H54 (cell line): ENCODE results near the gene PLAGL2.

ENCODE experiments used
- DNase-seq: peaks from one replicate; pipeline ENCODE4 v3.0.0; 2011; ENCODE audit warnings: low spot score, mixed read lengths; ENCODE audit not compliant: insufficient read length
- FAIRE-seq: peaks from 3 replicates; lab custom pipeline; 2011; peaks lifted over from hg19 to GRCh38; lab: Jason Lieb, UNC
- POLR2A ChIP-seq: IDR thresholded peaks from 2 replicates; pipeline ENCODE4 v1.6.1; 2011; ENCODE audit warnings: low read depth, mild to moderate bottlenecking, low read length

The PLAGL2 gene

GRCh38 chr20:32236819-32237218 lies 29.3 kb upstream of the PLAGL2 start:
- no peak for TF ChIP-seq POLR2A
- FAIRE-seq (no peak), DNase-seq (no peak)

- DNase-seq: no peak
- no peak for TF ChIP-seq POLR2A
- FAIRE-seq: no peak
Observed at GRCh38 chr20:32236048-32236533, 28.5 kb upstream of the PLAGL2 start.

- FAIRE-seq: no peak
- no peak for DNase-seq
- no peak for TF ChIP-seq POLR2A
Observed at GRCh38 chr20:32235331-32236047, 27.9 kb upstream of the PLAGL2 start.

- FAIRE-seq (no peak), DNase-seq (no peak)
- TF ChIP-seq POLR2A: no peak
Observed at GRCh38 chr20:32234135-32234808, 26.7 kb upstream of the PLAGL2 start.

GRCh38 chr20:32233286-32233685 lies 25.7 kb upstream of the PLAGL2 start:
- TF ChIP-seq POLR2A: no peak
- no peak for FAIRE-seq

GRCh38 chr20:32232326-32232886 lies 24.9 kb upstream of the PLAGL2 start:
- TF ChIP-seq POLR2A: no peak
- DNase-seq (no peak), FAIRE-seq (no peak)

More at GRCh38 chr20:32233286-32233685, 25.7 kb upstream of the PLAGL2 start:
- no peak for DNase-seq

GRCh38 chr20:32231847-32232246 lies 24.3 kb upstream of the PLAGL2 start:
- TF ChIP-seq POLR2A: no peak
- no peak for DNase-seq
- no peak for FAIRE-seq

- no peak for TF ChIP-seq POLR2A
- DNase-seq: no peak
- FAIRE-seq: no peak
Observed at GRCh38 chr20:32231245-32231644, 23.7 kb upstream of the PLAGL2 start.

- no peak for TF ChIP-seq POLR2A
- FAIRE-seq (no peak), DNase-seq (no peak)
Observed at GRCh38 chr20:32230707-32231106, 23.2 kb upstream of the PLAGL2 start.

- no peak for TF ChIP-seq POLR2A
- FAIRE-seq (no peak), DNase-seq (no peak)
Observed at GRCh38 chr20:32229251-32229747, 21.8 kb upstream of the PLAGL2 start.

- DNase-seq: no peak
- FAIRE-seq: no peak
- TF ChIP-seq POLR2A: no peak
Observed at GRCh38 chr20:32227744-32228688, 20.5 kb upstream of the PLAGL2 start.

- no peak for TF ChIP-seq POLR2A
- DNase-seq (no peak), FAIRE-seq (no peak)
Observed at GRCh38 chr20:32227306-32227705, 19.8 kb upstream of the PLAGL2 start.

- no peak for TF ChIP-seq POLR2A
- FAIRE-seq: no peak
- no peak for DNase-seq
Observed at GRCh38 chr20:32226391-32226790, 18.8 kb upstream of the PLAGL2 start.
